ENCODE data around the gene ITFG1.

GRCh38 chr16:47467501-47467900 lies 6.6 kb upstream of the ITFG1 start:
- no peak for TF ChIP-seq CTCF (IDR thresholded peaks at IDR 0.05)
- TF ChIP-seq POLR2A (IDR thresholded peaks at IDR 0.05), result no peak

Data from body of pancreas (tissue), 4 donors.